ENCODE measurements around the gene TTLL11. TPM values are rescaled to one million over a fixed set of nuclear protein-coding genes. Genes with fewer than 3 reads are reported as not detected.
A peak's percentile ranks its signal among the peaks of the same experiment; 100 is the strongest.

TTLL11 gene
- polyA plus RNA-seq, 1 donor (not counting 4 experiments of a cell fraction or from before 2014, with no cell fraction given) = 8.0 TPM

- Histone ChIP-seq H3K4me1 (ENCODE audit: control insufficient read depth, extremely low read depth, insufficient read depth, low read length) (peaks cover 41% of the 10 kb centered on the region), H3K27me3 (ENCODE audit: control insufficient read depth, extremely low read depth, insufficient read depth, low read length) (no peaks in the 10 kb centered on the region), H4K20me1 (ENCODE audit: control insufficient read depth, extremely low read depth, insufficient read depth, low read length) (peaks cover 7% of the 10 kb centered on the region), H3K27ac (ENCODE audit: control insufficient read depth, insufficient read depth, low read length) (no peak overlapping the region), H3K4me2 (ENCODE audit: control insufficient read depth, extremely low read depth, insufficient read depth, low read depth, low read length) (peak overlapping the region; percentile 6), H3K4me3 (ENCODE audit: control insufficient read depth in 2 of 3, extremely low read depth in 1 of 3, insufficient read depth in 2 of 3, low read depth in 1 of 3, low read length in 3 of 3) (no peak overlapping the region), H3K79me2 (ENCODE audit: control insufficient read depth, insufficient read depth, low read length) (peaks cover 42% of the 10 kb centered on the region), H3K36me3 (ENCODE audit: control insufficient read depth in 2 of 2, extremely low read depth in 1 of 2, insufficient read depth in 2 of 2, low read length in 2 of 2) (peaks cover 3 to 7% of the 10 kb centered on the region in 2 experiments), H3K9ac (ENCODE audit: control insufficient read depth, extremely low read depth, insufficient read depth, low read length) (no peak overlapping the region), H2AFZ (ENCODE audit: control insufficient read depth, low read length) (no peak overlapping the region), H3K9me1 (ENCODE audit: control insufficient read depth, extremely low read depth, insufficient read depth, low read length) (peaks cover 6% of the 10 kb centered on the region), H3K9me3 (ENCODE audit: control insufficient read depth, low read depth, low read length) (no peaks in the 10 kb centered on the region)
- DNase-seq (ENCODE audit: low read depth, low spot score) (no peak), FAIRE-seq (no peak)
- no peak for TF ChIP-seq EZH2 (IDR thresholded peaks at IDR 0.05; ENCODE audit: low read length)
- no peak for TF ChIP-seq CTCF (optimal IDR thresholded peaks at IDR 0.05 in 1 of 3, IDR thresholded peaks at IDR 0.05 in 1 of 3, conservative IDR thresholded peaks at IDR 0.05 in 1 of 3; ENCODE audit: extremely low read depth in 1 of 3, insufficient read depth in 2 of 3, low read length in 3 of 3)
- dilution Hi-C loops (cut with MboI; ENCODE audit: extremely low pct_ligation_motif_present, low sequenced_read_pairs) = no loop called here
Measured at GRCh38 chr9:121942866-121943382, 150.2 kb downstream of the TTLL11 start.

- Histone ChIP-seq H3K9me1 (ENCODE audit: control insufficient read depth, extremely low read depth, insufficient read depth, low read length) (peaks cover 6% of the 10 kb centered on the region), H3K4me1 (ENCODE audit: control insufficient read depth, extremely low read depth, insufficient read depth, low read length) (peaks cover 36% of the 10 kb centered on the region), H3K27me3 (ENCODE audit: control insufficient read depth, extremely low read depth, insufficient read depth, low read length) (no peaks in the 10 kb centered on the region), H3K27ac (ENCODE audit: control insufficient read depth, insufficient read depth, low read length) (no peak overlapping the region), H3K36me3 (ENCODE audit: control insufficient read depth in 2 of 2, extremely low read depth in 1 of 2, insufficient read depth in 2 of 2, low read length in 2 of 2) (peaks cover 3 to 7% of the 10 kb centered on the region in 2 experiments), H3K4me3 (ENCODE audit: control insufficient read depth in 2 of 3, extremely low read depth in 1 of 3, insufficient read depth in 2 of 3, low read depth in 1 of 3, low read length in 3 of 3) (no peak overlapping the region), H4K20me1 (ENCODE audit: control insufficient read depth, extremely low read depth, insufficient read depth, low read length) (peaks cover 7% of the 10 kb centered on the region), H3K9me3 (ENCODE audit: control insufficient read depth, low read depth, low read length) (no peaks in the 10 kb centered on the region), H2AFZ (ENCODE audit: control insufficient read depth, low read length) (no peak overlapping the region), H3K4me2 (ENCODE audit: control insufficient read depth, extremely low read depth, insufficient read depth, low read depth, low read length) (no peak overlapping the region), H3K79me2 (ENCODE audit: control insufficient read depth, insufficient read depth, low read length) (peaks cover 38% of the 10 kb centered on the region), H3K9ac (ENCODE audit: control insufficient read depth, extremely low read depth, insufficient read depth, low read length) (no peak overlapping the region)
- DNase-seq (ENCODE audit: low read depth, low spot score) (no peak), FAIRE-seq (no peak)
- TF ChIP-seq CTCF (optimal IDR thresholded peaks at IDR 0.05 in 1 of 3, IDR thresholded peaks at IDR 0.05 in 1 of 3, conservative IDR thresholded peaks at IDR 0.05 in 1 of 3; ENCODE audit: extremely low read depth in 1 of 3, insufficient read depth in 2 of 3, low read length in 3 of 3) (no peak), EZH2 (IDR thresholded peaks at IDR 0.05; ENCODE audit: low read length) (no peak)
- dilution Hi-C loops (cut with MboI; ENCODE audit: extremely low pct_ligation_motif_present, low sequenced_read_pairs) = no loop called here
Measured at GRCh38 chr9:121942313-121942712, 150.8 kb downstream of the TTLL11 start.

All from keratinocyte (primary cell).